HUES64 (cell line): ENCODE results near the gene LYZL1.
A peak's percentile ranks its signal among the peaks of the same experiment; 100 is the strongest.
"Not testable (repeated sequence)": the region's sequence is repeated elsewhere in the genome, so short reads cannot be mapped to it uniquely, and the experiment has no call there.

Source experiments
- H3K27ac ChIP-seq: 2 replicates; pipeline ENCODE4 v1.7.0; 2013; ENCODE audit warnings: low read depth, low read length, inconsistent platforms
- H3K27me3 ChIP-seq: 2 replicates; pipeline ENCODE4 v1.6.1; 2013; ENCODE audit warnings: mild to moderate bottlenecking, low read length; ENCODE audit not compliant: insufficient read depth
- H3K36me3 ChIP-seq: 2 replicates; pipeline ENCODE4 v1.6.1; 2013; ENCODE audit warnings: mild to moderate bottlenecking, low read length; ENCODE audit not compliant: insufficient read depth
- H3K4me1 ChIP-seq: 2 replicates; pipeline ENCODE4 v1.6.1; 2013; ENCODE audit warnings: mild to moderate bottlenecking, low read length, moderate library complexity; ENCODE audit not compliant: insufficient read depth
- H3K4me3 ChIP-seq: 2 replicates; pipeline ENCODE4 v1.5.1; 2013; ENCODE audit warnings: mild to moderate bottlenecking, low read length, moderate library complexity
- H3K9ac ChIP-seq: 2 replicates; pipeline ENCODE4 v1.6.1; 2013; ENCODE audit warnings: mild to moderate bottlenecking, low read depth, low read length
- H3K9me3 ChIP-seq: 2 replicates; pipeline ENCODE4 v1.6.1; 2013; ENCODE audit warnings: low read depth, low read length; ENCODE audit not compliant: insufficient read depth
- WGBS: fragments of 150-250, 120-280 bp; methylation state at CpG from one replicate; pipeline ENCODE4 v1.1.7; 2013; ENCODE audit warnings: missing lambda C conversion rate; 5-methylcytosine and 5-hydroxymethylcytosine counted together

The LYZL1 gene

GRCh38 chr10:29285624-29286051, 3.2 kb upstream of the LYZL1 start:
- Histone ChIP-seq H3K27me3 (no peaks in the 10 kb centered on the region), H3K27ac (no peak overlapping the region), H3K9me3 (no peaks in the 10 kb centered on the region), H3K36me3 (no peaks in the 10 kb centered on the region), H3K9ac (no peak overlapping the region), H3K4me3 (no peak overlapping the region), H3K4me1 (no peaks in the 10 kb centered on the region; the same call in 1 of the 2 replicates)
- WGBS, result 92% methylated on average over 1 of the region's 4 CpGs

GRCh38 chr10:29287635-29288034, 1.2 kb upstream of the LYZL1 start:
- H3K9me3 ChIP-seq, result no peaks in the 10 kb centered on the region
- 100% methylated on average over 2 of the region's 4 CpGs for whole genome bisulfite sequencing

GRCh38 chr10:29291561-29291960, 2.7 kb downstream of the LYZL1 start:
- H3K9me3 ChIP-seq, H3K36me3 ChIP-seq, H3K9ac ChIP-seq, H3K27me3 ChIP-seq, H3K4me3 ChIP-seq, H3K4me1 ChIP-seq, H3K27ac ChIP-seq: not testable (repeated sequence)
- 83% methylated on average over 5 of the region's 10 CpGs for WGBS

More at GRCh38 chr10:29287635-29288034, 1.2 kb upstream of the LYZL1 start:
- H3K27me3 ChIP-seq, result no peaks in the 10 kb centered on the region
- no peak overlapping the region for H3K27ac ChIP-seq
- H3K9ac ChIP-seq, result no peak overlapping the region
- no peak overlapping the region for H3K4me3 ChIP-seq
- no peaks in the 10 kb centered on the region for H3K36me3 ChIP-seq
- no peaks in the 10 kb centered on the region; the same call in 1 of the 2 replicates for H3K4me1 ChIP-seq

- H3K27ac ChIP-seq, H3K4me1 ChIP-seq, H3K4me3 ChIP-seq, H3K9ac ChIP-seq, H3K36me3 ChIP-seq, H3K27me3 ChIP-seq: not testable (repeated sequence)
- 95% methylated on average over 13 of the region's 13 CpGs for WGBS
- peaks cover 14% of the 10 kb centered on the region for H3K9me3 ChIP-seq
Observed at GRCh38 chr10:29292406-29292805, 3.5 kb downstream of the LYZL1 start.

GRCh38 chr10:29295813-29296212, 6.9 kb downstream of the LYZL1 start:
- Histone ChIP-seq H3K4me3 (no peak overlapping the region), H3K36me3 (no peaks in the 10 kb centered on the region), H3K9ac (no peak overlapping the region), H3K4me1 (no peaks in the 10 kb centered on the region), H3K27me3 (no peaks in the 10 kb centered on the region), H3K9me3 (peaks cover 41% of the 10 kb centered on the region), H3K27ac (no peak overlapping the region)
- 100% methylated on average over 1 of the region's 2 CpGs for WGBS

GRCh38 chr10:29297678-29298077, 8.8 kb downstream of the LYZL1 start:
- H3K27me3 ChIP-seq, result no peaks in the 10 kb centered on the region
- H3K9me3 ChIP-seq, result peaks cover 57% of the 10 kb centered on the region
- H3K9ac ChIP-seq, result no peak overlapping the region
- no peak overlapping the region for H3K27ac ChIP-seq
- no peaks in the 10 kb centered on the region for H3K36me3 ChIP-seq
- 0 out of 2 replicates have a peak, but pooled peaks cover 1% of the 10 kb centered on the region for H3K4me1 ChIP-seq
- H3K4me3 ChIP-seq, result no peak overlapping the region
- WGBS, result 100% methylated on average over 1 of the region's 1 CpG

- Histone ChIP-seq H3K4me3 (no peak overlapping the region), H3K36me3 (no peaks in the 10 kb centered on the region), H3K9ac (no peak overlapping the region), H3K27me3 (no peaks in the 10 kb centered on the region), H3K27ac (no peak overlapping the region), H3K4me1 (0 out of 2 replicates have a peak, but pooled peaks cover 7% of the 10 kb centered on the region), H3K9me3 (peaks cover 53% of the 10 kb centered on the region)
- 98% methylated on average over 1 of the region's 1 CpG for WGBS
Observed at GRCh38 chr10:29301359-29301910, 12.6 kb downstream of the LYZL1 start.

GRCh38 chr10:29302499-29302898, 13.6 kb downstream of the LYZL1 start:
- H3K4me1 ChIP-seq, result 0 out of 2 replicates have a peak, but pooled peaks cover 7% of the 10 kb centered on the region
- peak overlapping the region; percentile 16; the same call in 1 of the 2 replicates for H3K27ac ChIP-seq
- WGBS, result 81% methylated on average over 7 of the region's 10 CpGs
- H3K27me3 ChIP-seq, result no peaks in the 10 kb centered on the region
- no peak overlapping the region for H3K9ac ChIP-seq
- H3K4me3 ChIP-seq, result no peak overlapping the region
- H3K36me3 ChIP-seq, result no peaks in the 10 kb centered on the region
- H3K9me3 ChIP-seq, result peaks cover 42% of the 10 kb centered on the region

- Histone ChIP-seq H3K36me3 (no peaks in the 10 kb centered on the region), H3K27me3 (no peaks in the 10 kb centered on the region), H3K9me3 (peaks cover 28% of the 10 kb centered on the region), H3K9ac (no peak overlapping the region), H3K4me3 (no peak overlapping the region), H3K27ac (no peak overlapping the region), H3K4me1 (0 out of 2 replicates have a peak, but pooled peaks cover 7% of the 10 kb centered on the region)
- WGBS, result 46% methylated on average over 6 of the region's 6 CpGs
Observed at GRCh38 chr10:29304264-29304994, 15.6 kb downstream of the LYZL1 start.

- no peaks in the 10 kb centered on the region for H3K36me3 ChIP-seq
- no peak overlapping the region for H3K27ac ChIP-seq
- peaks cover 24% of the 10 kb centered on the region for H3K9me3 ChIP-seq
- 100% methylated on average over 2 of the region's 2 CpGs for WGBS
- H3K9ac ChIP-seq, result no peak overlapping the region
- H3K4me1 ChIP-seq, result 0 out of 2 replicates have a peak, but pooled peaks cover 7% of the 10 kb centered on the region
- no peak overlapping the region for H3K4me3 ChIP-seq
- H3K27me3 ChIP-seq, result no peaks in the 10 kb centered on the region
Observed at GRCh38 chr10:29304995-29305335, 16.1 kb downstream of the LYZL1 start.

- Histone ChIP-seq H3K9me3 (peaks cover 7% of the 10 kb centered on the region), H3K9ac (no peak overlapping the region), H3K27me3 (no peaks in the 10 kb centered on the region), H3K4me1 (0 out of 2 replicates have a peak, but pooled peaks cover 7% of the 10 kb centered on the region), H3K4me3 (no peak overlapping the region), H3K36me3 (no peaks in the 10 kb centered on the region), H3K27ac (no peak overlapping the region)
- 96% methylated on average over 2 of the region's 3 CpGs for WGBS
Observed at GRCh38 chr10:29306688-29307087, 17.8 kb downstream of the LYZL1 start.
